Renal cortex interstitium (tissue), 11 donors: ENCODE data around the gene EIF5AL1. TPM values are rescaled to one million over a fixed set of nuclear protein-coding genes. Genes with fewer than 3 reads are reported as not detected.
"Not testable (repeated sequence)": the region's sequence is repeated elsewhere in the genome, so short reads cannot be mapped to it uniquely, and the experiment has no call there.

Source experiments
- DNase-seq, 11 donors: peaks; one replicate each; pipeline ENCODE4 v3.0.0-alpha.2; 2013; ENCODE audit warnings: low read depth in 9 of 11, low spot score in 4 of 11; ENCODE audit errors: extremely low read depth in 1 of 11
- polyA plus RNA-seq, 3 donors: library from polyadenylated mRNA; unstranded; fragments of 120-200 nt; gene quantifications; one replicate each; pipeline ENCODE4 v1.2.1, GENCODE V29; 2013; ENCODE audit not compliant: insufficient read length in 3 of 3

The EIF5AL1 gene
- polyA plus RNA-seq, 3 donors = 0.12 to 1.6 (median 0.70) TPM

GRCh38 chr10:79538311-79538710, 26.0 kb downstream of the EIF5AL1 start:
- not testable (repeated sequence) for DNase-seq

GRCh38 chr10:79540930-79541329, 28.6 kb downstream of the EIF5AL1 start:
- not testable (repeated sequence) for DNase-seq

DNA sequence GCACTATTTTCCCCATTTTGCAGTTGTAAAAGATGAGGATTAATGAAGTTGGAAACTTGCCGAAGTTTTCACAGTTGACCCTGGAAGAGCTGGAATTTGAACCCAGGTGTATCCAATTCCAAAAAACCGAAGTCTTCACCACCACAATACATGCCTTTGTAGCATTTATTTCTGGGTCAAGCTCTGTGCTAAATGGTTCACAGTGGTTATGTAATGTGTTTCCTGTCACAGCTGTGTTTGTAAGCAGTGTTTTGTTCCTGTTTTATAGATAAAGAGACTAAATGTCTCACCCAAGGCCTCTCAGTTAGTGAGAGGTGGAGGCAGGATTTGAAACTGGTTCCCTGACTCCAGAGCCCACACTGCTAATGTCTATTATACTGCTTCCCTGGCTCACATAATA, 30.3 kb downstream of the EIF5AL1 start:
- no peak for DNase-seq

- not testable (repeated sequence) for DNase-seq
Observed at GRCh38 chr10:79544408-79544807, 32.1 kb downstream of the EIF5AL1 start.

DNA sequence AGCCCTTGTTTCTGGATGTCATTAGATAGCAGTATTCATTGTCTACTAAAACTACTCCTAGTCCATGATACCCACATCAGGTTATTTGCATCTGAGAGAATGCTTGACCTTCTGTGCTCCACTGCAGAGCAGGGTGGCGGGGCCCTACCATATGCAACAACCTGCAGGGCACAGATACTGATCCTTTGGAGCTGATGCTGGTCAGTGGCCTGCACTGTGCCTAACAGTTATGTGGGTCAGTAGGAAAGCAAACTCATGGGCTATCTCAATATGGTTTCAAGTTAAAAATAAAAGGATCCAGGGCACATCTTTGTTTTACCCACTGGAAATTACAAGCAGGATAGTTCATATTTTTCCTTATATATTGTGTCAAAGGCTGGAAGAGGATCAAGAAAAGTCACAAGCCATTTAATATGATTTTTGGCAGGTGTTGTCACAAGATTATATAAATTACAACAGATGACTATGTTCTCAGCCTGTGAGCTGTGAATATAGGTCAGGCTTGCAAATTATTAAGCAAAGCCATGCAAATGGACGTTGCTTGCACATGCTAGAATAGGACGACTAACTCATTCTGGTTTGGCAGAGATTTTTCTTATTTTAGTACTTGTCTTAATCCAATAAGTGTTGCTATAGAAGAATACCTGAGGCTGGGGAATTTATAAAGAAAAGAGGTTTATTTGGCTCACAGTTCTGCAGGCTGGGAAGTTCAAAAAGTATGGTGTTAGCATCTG, 32.8 kb downstream of the EIF5AL1 start:
- DNase-seq = not testable (repeated sequence)

- not testable (repeated sequence) for DNase-seq
Observed at GRCh38 chr10:79547128-79547527, 34.8 kb downstream of the EIF5AL1 start.

- no peak for DNase-seq
Observed at GRCh38 chr10:79547973-79548372, 35.6 kb downstream of the EIF5AL1 start.

DNA sequence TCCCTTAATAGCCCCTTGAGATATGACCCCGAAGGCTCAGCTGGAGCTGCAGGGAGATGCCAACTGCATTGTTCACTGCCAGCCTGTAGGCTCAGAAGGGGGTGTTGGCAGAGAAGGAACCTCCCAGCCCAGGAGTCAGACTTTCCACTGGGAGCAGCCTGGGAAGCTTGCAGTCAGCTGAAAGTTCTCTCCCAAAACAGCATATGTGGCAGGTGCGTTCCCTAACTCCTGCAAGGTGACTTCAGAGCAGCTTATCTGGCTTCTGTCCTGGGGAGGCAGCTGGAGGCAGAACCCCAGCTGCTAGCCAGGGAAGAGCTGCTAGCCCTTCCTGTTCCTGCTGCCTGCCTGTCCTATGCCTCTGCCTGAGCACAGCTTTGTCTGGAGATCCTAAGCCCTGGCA, 39.8 kb downstream of the EIF5AL1 start:
- no peak for DNase-seq

DNA sequence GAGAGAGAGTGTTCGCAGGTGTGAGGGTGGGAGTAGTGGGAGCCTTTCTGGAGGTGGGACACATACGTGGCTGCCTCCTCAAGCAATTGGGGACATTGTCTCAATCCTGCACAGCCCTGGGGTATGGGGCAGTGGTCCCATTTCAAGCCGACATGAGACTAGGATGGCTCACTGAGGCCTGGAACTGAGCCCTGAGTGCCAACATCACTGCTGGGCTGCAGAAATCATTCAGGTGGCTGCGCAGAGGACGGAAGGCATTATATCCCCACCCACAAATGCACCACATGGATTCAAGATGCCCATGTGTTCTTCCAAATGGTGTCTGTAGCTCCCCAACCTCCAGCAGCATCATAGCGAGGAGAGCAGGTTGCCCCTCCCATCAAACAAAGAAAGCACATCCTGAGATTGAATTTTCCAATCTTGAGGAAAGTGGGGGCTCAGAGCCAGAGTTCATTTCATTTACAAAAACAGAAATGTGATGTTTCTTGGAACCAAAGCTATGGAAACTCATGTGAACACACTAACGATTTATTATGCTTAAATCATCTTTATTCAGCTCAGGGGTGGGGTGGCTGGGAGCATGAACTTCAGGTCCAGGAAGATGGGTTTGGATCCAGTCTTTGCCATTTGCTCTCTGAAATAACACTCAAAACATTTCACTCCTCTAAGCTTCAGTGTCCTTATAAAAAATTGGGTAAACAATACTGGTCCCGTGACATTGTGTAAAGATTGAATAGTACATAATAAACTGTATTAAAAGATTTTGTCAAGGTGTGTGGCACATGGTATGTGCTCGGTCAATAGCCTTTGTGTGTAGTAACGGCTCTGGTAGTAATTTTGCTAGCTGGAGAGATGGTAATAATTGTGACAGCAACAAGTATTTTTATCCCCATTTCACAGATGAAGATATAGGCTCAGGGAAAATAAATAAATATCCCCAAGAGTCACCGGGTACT, 43.3 kb downstream of the EIF5AL1 start:
- DNase-seq = no peak

DNA sequence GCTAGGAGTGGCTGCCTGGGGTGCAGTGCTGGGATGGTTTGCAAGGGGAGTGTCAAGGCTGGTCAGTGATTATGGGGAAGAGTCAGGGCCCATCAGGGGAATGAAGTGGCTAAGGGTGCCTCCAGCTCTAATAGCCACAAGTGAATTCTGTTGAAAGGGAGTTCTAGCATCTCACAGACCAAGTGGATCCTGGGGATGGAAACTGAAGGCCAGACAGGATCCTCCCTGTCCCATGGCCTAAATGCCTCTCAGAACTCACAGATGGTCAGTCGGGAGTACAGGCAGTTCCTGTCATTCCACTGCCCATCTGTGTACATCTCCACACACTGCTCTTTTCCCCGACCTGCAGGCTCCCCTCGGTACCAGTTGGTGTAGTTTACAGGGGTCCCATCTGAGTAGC, 44.6 kb downstream of the EIF5AL1 start:
- DNase-seq = not testable (repeated sequence)

- DNase-seq = no peak
Observed at GRCh38 chr10:79559726-79560125, 47.4 kb downstream of the EIF5AL1 start.

DNA sequence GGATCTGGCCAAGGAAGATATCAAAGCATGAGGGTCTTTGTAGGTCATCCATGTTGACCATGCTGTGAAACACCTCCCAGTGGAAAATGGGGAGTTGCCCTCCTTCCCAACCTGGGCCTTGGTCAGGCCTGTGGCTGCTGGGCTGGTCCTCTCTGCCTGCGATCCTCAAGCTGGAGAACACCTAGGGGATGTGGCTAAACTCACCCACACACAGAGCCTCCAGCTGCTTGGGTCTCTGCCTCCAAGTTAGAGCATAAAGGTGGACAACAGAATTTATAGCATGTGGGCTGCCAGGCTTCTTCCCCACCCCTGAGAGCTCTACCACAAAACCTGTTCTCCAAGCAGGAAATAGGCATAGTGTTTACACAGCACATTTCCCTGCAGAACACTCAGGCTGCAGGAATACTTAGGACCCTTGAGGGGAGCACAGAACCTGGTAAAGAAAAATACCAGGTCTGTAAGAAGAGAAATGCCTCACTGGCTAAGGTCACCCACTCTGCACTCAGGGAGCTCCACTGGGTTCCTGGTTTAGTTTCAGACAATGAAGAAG, 47.9 kb downstream of the EIF5AL1 start, which contains the start of gene SFTPA2:
SFTPA2 (minus strand) TSS at position 248 of the 550 bp plus-strand sequence. CDS start 924 bp downstream, outside the sequence.
- no peak for DNase-seq

DNA sequence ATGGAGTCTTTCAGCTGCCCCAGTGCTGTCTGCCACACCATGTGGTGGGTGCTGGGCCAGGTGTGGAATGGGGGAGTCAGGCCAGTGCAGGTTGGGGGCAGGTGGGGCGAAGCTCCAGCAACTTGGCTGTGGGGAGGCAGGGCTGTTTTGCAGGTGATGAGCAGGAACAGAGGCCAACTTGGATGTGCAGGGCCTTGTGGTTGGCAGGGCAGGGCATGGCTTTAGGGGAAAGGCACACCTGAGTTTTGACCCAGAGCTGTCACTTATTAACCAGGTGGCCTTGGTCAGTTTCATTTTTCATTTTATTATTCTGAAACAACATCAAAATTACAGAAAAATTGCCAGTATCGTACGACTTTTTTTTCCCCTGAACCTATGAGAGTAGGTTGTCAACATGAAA, 48.9 kb downstream of the EIF5AL1 start:
- DNase-seq = no peak

DNA sequence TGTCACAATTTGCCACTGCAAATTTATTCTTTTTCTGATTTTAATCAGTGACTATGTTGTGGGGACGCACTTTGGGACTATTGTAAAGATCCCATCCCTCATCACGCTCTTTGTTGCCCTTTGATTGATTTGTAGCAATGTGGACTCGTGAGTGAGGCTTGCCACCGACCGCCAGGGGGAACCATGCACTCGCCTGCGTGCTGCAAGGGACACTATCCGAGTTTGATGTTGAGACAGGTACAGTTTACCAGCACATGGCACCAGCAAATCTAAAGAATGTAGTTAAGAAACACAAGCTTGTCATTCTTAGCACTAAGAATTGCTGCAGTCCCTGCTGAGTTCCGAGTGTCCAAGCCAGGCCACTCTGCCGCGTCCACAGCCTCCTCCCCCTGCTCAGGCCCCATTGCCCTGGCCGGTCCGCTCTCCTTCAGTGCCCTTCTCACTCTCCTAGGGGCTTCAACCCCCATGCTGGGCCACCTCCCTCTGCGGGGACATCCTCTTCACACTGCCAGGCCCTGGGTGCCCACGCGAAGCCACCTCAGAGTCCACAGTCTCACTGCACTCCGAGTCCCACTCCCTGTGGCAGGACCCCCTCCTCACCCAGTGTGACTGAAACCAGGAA, 49.9 kb downstream of the EIF5AL1 start:
- peak; percentile 19 to 63 (median 40) for DNase-seq

DNA sequence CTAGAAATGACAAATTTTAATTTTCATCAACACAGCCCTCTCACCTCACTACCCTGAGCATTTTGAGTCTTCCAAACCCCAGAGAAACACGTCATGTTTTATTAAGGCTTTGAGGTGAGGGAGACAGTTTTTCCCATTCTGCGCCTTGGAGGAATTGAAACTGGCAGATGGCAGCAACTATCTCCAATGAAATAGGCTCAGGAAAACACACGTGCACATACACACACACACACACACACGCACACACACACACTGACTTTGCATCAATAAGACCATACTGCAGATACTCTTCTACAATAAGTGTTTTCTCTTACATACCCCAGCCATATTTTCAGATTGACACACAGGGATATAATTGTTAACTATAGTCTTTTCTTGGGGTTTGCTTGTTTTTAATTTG, 51.1 kb downstream of the EIF5AL1 start:
- no peak for DNase-seq
